Measurements from ENCODE around the gene SPECC1.
A peak's percentile ranks its signal among the peaks of the same experiment; 100 is the strongest.
"Not testable (repeated sequence)": the region's sequence is repeated elsewhere in the genome, so short reads cannot be mapped to it uniquely, and the experiment has no call there.

SPECC1 gene

GRCh38 chr17:20225162-20226115, 216.3 kb downstream of the SPECC1 start:
- Mint-ChIP-seq H3K27me3 (no peaks in the 10 kb centered on the region), H3K27ac (no peak overlapping the region), H3K9me3 (no peaks in the 10 kb centered on the region)

GRCh38 chr17:20226814-20227482, 217.8 kb downstream of the SPECC1 start:
- ATAC-seq (peak; percentile 98), DNase-seq (peak; percentile 77 to 80)
- Mint-ChIP-seq H3K4me1 (peaks cover 17% of the 10 kb centered on the region), H3K27me3 (no peaks in the 10 kb centered on the region), H3K27ac (no peak overlapping the region), H3K9me3 (no peaks in the 10 kb centered on the region), H3K4me3 (no peak overlapping the region)

More at GRCh38 chr17:20225162-20226115, 216.3 kb downstream of the SPECC1 start:
- Mint-ChIP-seq H3K4me3 (no peak overlapping the region), H3K4me1 (peaks cover 12% of the 10 kb centered on the region)
- DNase-seq (no peak), ATAC-seq (no peak)

- not testable (repeated sequence) for H3K9me3 Mint-ChIP-seq, H3K27me3 Mint-ChIP-seq, ATAC-seq, DNase-seq, H3K4me3 Mint-ChIP-seq
- peaks cover 25% of the 10 kb centered on the region for H3K4me1 Mint-ChIP-seq
- peak overlapping the region in 1 of 2 donors; percentile 12 for H3K27ac Mint-ChIP-seq
These were observed 218.7 kb downstream of the SPECC1 start for GRCh38 chr17:20227720-20228370.

- Mint-ChIP-seq H3K4me3 (no peak overlapping the region), H3K27me3 (no peaks in the 10 kb centered on the region), H3K9me3 (no peaks in the 10 kb centered on the region), H3K27ac (no peak overlapping the region), H3K4me1 (peaks cover 30% of the 10 kb centered on the region)
- ATAC-seq = no peak
- DNase-seq = no peak
These were observed 219.3 kb downstream of the SPECC1 start for GRCh38 chr17:20228410-20228809.

- H3K27me3 Mint-ChIP-seq = no peaks in the 10 kb centered on the region
- H3K27ac Mint-ChIP-seq = no peak overlapping the region
- ATAC-seq = no peak
- no peaks in the 10 kb centered on the region for H3K9me3 Mint-ChIP-seq
- H3K4me3 Mint-ChIP-seq = no peak overlapping the region
- H3K4me1 Mint-ChIP-seq = peaks cover 34% of the 10 kb centered on the region
- DNase-seq = no peak
These were observed 219.7 kb downstream of the SPECC1 start for GRCh38 chr17:20228860-20229259.

- Mint-ChIP-seq H3K4me3 (no peak overlapping the region), H3K27me3 (no peaks in the 10 kb centered on the region), H3K4me1 (peaks cover 55% of the 10 kb centered on the region), H3K9me3 (no peaks in the 10 kb centered on the region), H3K27ac (no peak overlapping the region)
- DNase-seq (no peak), ATAC-seq (no peak)
These were observed 221.8 kb downstream of the SPECC1 start for GRCh38 chr17:20230924-20231323.

GRCh38 chr17:20232611-20233010, 223.5 kb downstream of the SPECC1 start:
- no peak for DNase-seq
- H3K27me3 Mint-ChIP-seq = no peaks in the 10 kb centered on the region
- H3K9me3 Mint-ChIP-seq = no peaks in the 10 kb centered on the region
- H3K4me3 Mint-ChIP-seq = no peak overlapping the region
- peaks cover 44% of the 10 kb centered on the region for H3K4me1 Mint-ChIP-seq
- no peak overlapping the region for H3K27ac Mint-ChIP-seq
- no peak for ATAC-seq

- DNase-seq (peak; percentile 64 to 84), ATAC-seq (peak; percentile 99)
- Mint-ChIP-seq H3K27ac (peak overlapping the region; percentile 50 to 90), H3K4me1 (peaks cover 43% of the 10 kb centered on the region), H3K9me3 (no peaks in the 10 kb centered on the region), H3K27me3 (no peaks in the 10 kb centered on the region), H3K4me3 (peak overlapping the region; percentile 48 to 66)
These were observed 225.1 kb downstream of the SPECC1 start for GRCh38 chr17:20234276-20234675.

GRCh38 chr17:20235747-20236146, 226.6 kb downstream of the SPECC1 start:
- Mint-ChIP-seq H3K4me3 (no peak overlapping the region), H3K9me3 (no peaks in the 10 kb centered on the region), H3K27me3 (no peaks in the 10 kb centered on the region), H3K4me1 (peaks cover 43% of the 10 kb centered on the region), H3K27ac (no peak overlapping the region)
- DNase-seq (no peak), ATAC-seq (no peak)

- Mint-ChIP-seq H3K9me3 (no peaks in the 10 kb centered on the region), H3K4me3 (no peak overlapping the region), H3K27ac (no peak overlapping the region), H3K4me1 (peaks cover 40% of the 10 kb centered on the region), H3K27me3 (no peaks in the 10 kb centered on the region)
- no peak for DNase-seq
- ATAC-seq = no peak
These were observed 227.5 kb downstream of the SPECC1 start for GRCh38 chr17:20236578-20237227.

- not testable (repeated sequence) for ATAC-seq
These were observed 230.6 kb downstream of the SPECC1 start for GRCh38 chr17:20239776-20240175.

GRCh38 chr17:20241855-20242254, 232.7 kb downstream of the SPECC1 start:
- no peaks in the 10 kb centered on the region for H3K9me3 Mint-ChIP-seq
- H3K27me3 Mint-ChIP-seq = no peaks in the 10 kb centered on the region
- no peak for ATAC-seq
- DNase-seq = no peak
- H3K4me1 Mint-ChIP-seq = peaks cover 18% of the 10 kb centered on the region
- no peak overlapping the region for H3K27ac Mint-ChIP-seq
- no peak overlapping the region for H3K4me3 Mint-ChIP-seq

More at GRCh38 chr17:20239776-20240175, 230.6 kb downstream of the SPECC1 start:
- H3K4me1 Mint-ChIP-seq = peaks cover 12% of the 10 kb centered on the region
- not testable (repeated sequence) for H3K27me3 Mint-ChIP-seq, DNase-seq, H3K27ac Mint-ChIP-seq, H3K4me3 Mint-ChIP-seq, H3K9me3 Mint-ChIP-seq

GRCh38 chr17:20242271-20242670, 233.1 kb downstream of the SPECC1 start:
- Mint-ChIP-seq H3K4me1 (peaks cover 22% of the 10 kb centered on the region), H3K9me3 (no peaks in the 10 kb centered on the region), H3K27me3 (no peaks in the 10 kb centered on the region), H3K4me3 (no peak overlapping the region), H3K27ac (no peak overlapping the region)
- DNase-seq = no peak
- no peak for ATAC-seq

GRCh38 chr17:20243524-20243923, 234.4 kb downstream of the SPECC1 start:
- Mint-ChIP-seq H3K4me1 (peaks cover 30% of the 10 kb centered on the region), H3K27me3 (no peaks in the 10 kb centered on the region), H3K27ac (peak overlapping the region in 1 of 2 donors; percentile 70), H3K9me3 (no peaks in the 10 kb centered on the region), H3K4me3 (no peak overlapping the region)
- DNase-seq (no peak), ATAC-seq (no peak)

GRCh38 chr17:20244671-20245070, 235.5 kb downstream of the SPECC1 start:
- Mint-ChIP-seq H3K9me3 (peaks cover 0 to 3% of the 10 kb centered on the region in 2 donors), H3K4me1 (peaks cover 35% of the 10 kb centered on the region), H3K27ac (no peak overlapping the region), H3K4me3 (no peak overlapping the region), H3K27me3 (no peaks in the 10 kb centered on the region)
- DNase-seq (no peak), ATAC-seq (no peak)
